DMS114 treated with DMSO at 0.1 percent for 48 hours (cell line): ENCODE data around the gene PSD4.
"Not testable (repeated sequence)": the region's sequence is repeated elsewhere in the genome, so short reads cannot be mapped to it uniquely, and the experiment has no call there.

Source experiments
- DNase-seq: peaks from one replicate; lab custom pipeline; 2025; ENCODE audit not compliant: unreplicated experiment; lab: John Stamatoyannopoulos, UW

The PSD4 gene

DNA sequence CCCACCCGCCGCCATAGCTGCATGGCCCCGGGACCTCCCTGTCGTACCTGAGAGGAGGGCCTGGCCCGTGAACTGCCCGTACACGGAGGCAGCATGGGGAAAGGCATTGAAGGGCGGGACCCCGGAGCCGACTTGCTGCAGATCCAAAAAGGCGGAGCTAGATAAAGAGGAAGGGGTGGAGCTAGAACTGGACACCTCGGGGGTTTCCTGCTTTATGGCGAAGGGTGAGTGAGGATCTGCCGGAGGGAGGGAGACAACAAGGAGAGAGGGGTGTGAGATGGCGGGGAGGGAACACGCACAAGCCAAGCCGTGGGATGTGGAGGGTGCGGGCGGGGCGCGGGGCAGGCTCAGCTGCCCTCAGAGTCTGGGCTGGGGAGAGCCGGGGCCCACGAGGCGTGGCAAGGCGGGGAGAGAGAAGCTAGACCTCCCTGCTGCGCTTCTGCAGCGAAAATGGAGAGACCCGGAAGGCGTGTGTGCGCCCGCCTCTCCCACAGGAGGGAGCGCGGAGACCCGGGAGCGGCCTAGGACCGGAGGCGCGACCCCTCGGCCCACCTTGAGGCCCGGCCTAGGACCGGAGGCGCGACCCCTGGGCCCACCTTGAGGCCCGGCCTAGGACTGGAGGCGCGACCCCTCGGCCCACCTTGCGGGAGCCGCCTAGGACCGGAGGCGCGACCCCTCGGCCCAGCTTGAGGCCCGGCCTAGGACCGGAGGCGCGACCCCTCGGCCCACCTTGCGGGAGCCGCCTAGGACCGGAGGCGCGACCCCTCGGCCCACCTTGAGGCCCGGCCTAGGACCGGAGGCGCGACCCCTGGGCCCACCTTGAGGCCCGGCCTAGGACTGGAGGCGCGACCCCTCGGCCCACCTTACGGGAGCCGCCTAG, 61.8 kb downstream of the PSD4 start:
- not testable (repeated sequence) for DNase-seq

DNA sequence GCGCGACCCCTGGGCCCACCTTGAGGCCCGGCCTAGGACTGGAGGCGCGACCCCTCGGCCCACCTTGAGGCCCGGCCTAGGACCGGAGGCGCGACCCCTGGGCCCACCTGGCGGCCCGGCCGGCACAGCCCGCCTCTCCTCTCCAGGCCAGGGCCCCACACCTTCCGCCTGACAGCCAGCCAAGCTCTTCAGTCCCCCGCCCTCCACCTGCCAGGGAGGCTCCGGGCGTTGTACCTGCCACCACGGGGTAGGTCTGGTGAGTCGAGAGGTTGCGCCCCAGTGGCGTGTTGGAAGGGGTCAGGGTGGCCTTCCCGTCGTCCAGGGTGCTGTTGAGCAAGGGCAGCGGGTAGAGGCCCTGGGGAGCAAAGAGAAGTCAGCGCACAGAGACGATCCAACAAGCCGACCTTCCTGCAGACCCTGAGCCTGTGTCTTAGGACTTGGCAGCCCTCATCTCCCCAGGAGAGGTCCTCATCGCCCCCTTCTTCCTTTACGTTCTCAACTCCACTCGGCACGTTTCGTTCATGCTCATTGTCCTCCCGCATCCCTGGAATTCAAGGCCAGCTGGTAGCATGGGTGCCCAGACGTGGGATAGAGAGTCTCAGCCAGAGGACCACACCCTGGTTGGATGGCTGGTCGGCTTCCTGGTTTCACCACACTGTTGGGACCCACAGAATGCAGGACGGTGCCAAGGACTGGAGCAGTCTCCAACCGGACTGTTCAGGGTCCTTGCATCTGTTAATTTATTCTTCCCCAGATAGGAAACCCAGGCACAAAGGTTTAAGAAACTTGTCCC, 62.8 kb downstream of the PSD4 start:
- DNase-seq, result no peak

- no peak for DNase-seq
These were observed 63.9 kb downstream of the PSD4 start for GRCh38 chr2:113237604-113238160.

- no peak for DNase-seq
These were observed 65.4 kb downstream of the PSD4 start for GRCh38 chr2:113238871-113239839.

DNA sequence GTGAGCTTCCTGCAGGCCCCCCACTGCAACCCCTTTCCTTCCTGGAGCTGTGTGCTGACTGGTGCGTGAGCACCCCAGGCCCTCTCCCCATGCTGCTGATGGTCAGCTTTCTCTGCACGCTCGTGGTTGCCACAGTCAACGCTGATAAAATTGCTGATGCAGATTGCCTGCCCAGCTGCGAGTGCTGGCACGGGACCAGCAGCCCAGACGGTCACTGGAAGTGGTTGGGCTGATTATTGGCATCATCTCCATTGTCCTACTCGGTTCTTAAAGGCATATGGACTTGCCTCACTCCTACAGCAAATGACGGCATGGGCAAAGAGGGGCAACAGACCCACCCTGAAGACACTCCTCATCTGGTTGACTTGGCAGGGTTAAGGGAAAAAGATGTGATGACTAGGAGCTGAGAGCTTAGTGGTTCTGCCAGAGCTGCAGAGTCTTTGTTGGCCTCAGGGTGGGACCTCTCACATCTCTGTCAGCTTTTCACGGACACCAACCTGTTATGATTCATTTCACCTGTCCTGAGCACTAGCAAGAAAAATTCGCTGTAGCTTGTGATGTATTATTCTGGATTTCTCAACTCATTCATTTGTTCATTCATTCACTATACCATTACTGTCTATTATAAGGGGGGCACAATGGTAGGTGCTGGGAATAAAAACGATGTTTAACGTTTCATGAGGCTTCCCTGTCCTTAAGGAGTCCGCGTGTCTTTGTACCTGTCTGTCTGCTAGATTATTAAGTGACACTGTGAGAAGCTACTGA, 66.6 kb downstream of the PSD4 start:
- no peak for DNase-seq

DNA sequence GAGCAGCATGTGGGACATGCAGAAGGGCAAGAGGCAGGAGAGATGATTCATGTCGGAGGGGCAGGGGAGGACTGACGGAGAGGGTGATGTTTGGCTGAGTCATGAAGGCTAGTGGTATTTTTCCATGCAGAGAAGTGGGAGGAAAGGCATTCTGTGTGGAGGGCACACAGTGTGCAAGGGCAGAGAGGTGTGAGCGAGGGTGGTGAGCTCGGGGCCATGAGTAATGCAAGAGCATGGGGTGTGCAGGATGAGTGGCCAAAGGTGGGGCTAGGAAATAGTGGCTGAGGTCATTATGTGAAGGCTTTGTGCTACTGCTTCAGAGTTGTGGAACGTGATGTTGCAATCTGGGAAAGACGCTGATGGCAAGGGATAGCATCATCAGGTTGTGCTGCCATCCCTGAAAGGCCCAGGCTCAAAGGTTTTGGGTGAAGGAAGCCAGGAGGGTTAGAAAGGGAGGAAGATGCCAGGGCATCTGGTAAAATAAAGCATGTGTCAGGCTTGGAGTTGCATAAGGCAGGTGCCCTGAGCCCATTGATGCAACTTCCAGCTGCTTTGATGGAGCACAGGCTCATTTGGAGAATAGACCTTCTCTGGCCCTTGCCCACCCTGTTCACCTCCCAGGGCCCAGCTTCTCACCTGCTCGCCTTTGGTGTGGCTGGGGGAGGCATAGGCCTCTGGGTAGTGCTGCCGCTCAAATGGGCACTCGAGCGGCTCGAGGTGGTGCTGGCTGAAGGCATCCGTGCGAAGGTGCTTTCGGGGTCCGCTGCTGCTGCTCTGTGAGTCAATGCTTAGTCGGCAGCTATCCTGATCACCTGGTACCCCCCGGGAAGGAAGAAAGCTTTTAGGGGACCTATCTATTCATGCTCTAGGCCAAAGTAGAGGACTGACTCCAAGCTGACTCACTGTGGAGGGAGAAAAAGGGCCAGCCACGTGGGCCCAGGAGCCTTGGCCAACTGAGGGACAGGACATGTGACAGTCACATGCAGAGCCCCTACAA, 67.4 kb downstream of the PSD4 start:
- DNase-seq, result no peak

DNA sequence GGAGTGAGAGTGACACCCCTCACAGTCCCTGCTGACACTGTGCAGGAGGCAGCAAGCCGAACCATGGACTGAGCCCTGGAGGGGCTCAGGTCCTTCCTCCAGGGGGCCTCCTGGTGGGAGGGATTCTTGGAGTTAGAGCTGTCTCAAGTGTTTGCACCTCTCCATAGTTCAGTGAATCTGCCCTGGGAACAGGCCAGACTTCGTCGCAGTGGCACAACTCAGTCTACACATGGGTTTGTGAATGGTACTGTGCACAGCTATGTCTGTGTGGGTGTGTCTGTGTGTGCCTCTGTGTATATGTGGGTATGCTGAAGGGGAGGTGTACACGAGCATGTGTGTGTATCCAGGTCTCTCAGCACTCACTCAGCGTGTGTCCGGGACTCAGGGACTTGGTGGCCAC, 68.6 kb downstream of the PSD4 start:
- no peak for DNase-seq

GRCh38 chr2:113245276-113245711, 71.5 kb downstream of the PSD4 start:
- DNase-seq, result no peak

- no peak for DNase-seq
These were observed 72.8 kb downstream of the PSD4 start for GRCh38 chr2:113246606-113247005.

DNA sequence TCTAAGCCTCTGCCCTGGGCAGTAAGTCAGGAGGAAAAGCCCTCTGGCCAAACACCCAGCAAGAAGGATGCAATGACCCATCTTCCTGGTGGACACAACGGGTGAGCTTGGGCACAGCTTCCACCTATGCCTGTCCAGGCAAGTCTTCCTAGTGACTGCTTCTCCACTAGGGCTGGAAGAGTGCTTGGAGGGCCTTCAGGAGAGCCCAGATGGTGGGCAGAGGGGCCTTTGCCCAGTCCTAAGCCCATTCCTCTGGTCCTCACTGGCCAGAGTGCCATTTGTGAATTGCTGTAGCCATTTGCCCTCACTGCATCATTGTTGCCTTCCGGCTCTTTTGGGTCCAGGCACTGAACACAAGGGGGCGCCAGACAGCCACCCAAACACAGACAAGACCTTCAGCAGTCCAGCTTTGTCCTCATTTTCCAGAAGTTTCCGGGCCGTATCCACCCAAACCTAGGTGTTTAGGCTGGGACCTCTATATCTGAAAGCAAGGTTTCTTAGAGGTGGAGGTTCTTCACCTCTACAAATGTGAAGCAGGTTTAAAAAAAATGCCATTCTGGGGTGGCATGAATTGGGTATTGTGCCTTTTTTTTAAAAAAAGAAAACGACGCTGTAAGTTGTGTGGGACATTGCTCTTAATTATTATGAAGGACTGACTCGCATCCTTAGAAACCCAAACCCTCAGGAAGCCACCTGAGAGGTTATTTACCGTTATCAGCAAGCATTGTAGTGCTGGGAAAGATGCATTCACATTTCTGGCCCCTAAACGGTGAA, 75.4 kb downstream of the PSD4 start:
- peak; percentile 25 for DNase-seq

DNA sequence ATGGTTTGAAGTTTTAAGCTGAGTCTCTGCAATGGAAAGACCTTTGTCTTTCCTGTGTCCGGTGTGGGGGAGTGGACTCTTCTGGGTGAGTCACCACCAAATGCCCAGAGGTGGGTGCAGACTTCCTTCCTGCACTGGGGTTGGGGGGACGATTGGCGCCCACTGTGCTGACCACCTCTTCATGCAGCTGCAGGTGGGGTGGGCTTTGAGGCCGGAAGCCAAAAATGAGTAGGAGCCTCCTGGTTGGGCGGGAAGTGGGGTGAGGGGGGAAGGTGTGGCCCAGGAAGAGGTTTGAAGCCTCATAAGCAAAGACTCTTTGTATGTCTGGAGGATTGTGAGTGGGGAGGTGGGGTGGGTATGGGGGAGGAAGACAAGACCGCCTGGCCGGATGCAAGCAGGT, 77.3 kb downstream of the PSD4 start:
- DNase-seq, result no peak

DNA sequence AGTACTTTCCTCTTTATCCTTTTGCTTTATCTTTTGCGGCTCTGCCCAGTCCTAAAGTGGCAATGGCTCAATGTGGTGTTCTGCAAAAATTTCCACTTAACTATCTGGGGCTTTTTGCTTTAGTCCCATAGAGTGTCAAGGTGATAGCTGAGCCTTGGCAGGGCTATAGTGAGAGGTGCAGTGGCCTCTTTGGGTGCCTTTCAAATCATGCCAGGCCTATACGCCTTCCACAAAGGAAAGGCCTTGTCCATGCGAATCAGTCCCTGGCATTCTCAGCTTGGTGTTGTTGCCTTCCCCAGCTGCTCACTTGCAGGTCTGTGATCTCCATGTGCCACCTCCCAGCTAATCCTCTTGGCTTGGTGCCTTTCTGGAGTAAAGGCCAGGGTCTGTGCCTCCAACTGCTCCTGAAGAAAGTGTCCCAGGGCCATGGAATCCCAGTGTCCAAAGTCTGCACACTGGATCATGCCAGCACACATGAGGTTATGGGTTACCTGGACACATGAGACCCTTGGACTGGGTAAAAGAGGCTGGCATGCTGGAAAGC, 78.3 kb downstream of the PSD4 start:
- no peak for DNase-seq

DNA sequence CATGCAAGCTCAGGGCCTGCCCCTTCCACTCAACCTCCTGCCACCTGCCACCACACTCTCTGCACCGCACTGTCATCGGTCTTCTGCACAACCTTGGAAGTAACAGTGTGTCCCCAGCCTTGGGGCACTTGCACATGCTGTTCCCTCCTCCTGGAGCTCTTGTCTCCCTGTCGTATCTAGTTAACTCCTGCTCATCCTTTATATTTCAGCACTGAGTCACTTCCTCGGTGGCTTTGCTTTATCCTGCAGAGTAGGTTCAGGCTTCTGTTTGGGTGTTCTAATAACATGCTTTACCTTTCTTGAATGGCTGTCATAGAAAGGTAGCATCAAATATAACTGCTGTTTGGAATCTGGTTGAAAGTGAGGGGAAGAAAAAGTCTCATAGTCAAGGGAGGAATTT, 79.7 kb downstream of the PSD4 start:
- no peak for DNase-seq

- no peak for DNase-seq
These were observed 81.6 kb downstream of the PSD4 start for GRCh38 chr2:113255140-113256070.

- no peak for DNase-seq
These were observed 83.9 kb downstream of the PSD4 start for GRCh38 chr2:113257516-113258264.
